ENCODE results near the gene SLC46A2. TPM values are rescaled to one million over a fixed set of nuclear protein-coding genes. Genes with fewer than 3 reads are reported as not detected.

SLC46A2 gene
- total RNA-seq, 2 donors from 2014 or later, result 0.80 TPM; not detected in 1

- Histone ChIP-seq H3K36me3 (no peaks in the 10 kb centered on the region), H3K27me3 (replicated peaks; ENCODE audit: insufficient read depth) (no peaks in the 10 kb centered on the region), H3K9me3 (no peaks in the 10 kb centered on the region), H3K27ac (no peak overlapping the region), H3K4me1 (replicated peaks) (no peaks in the 10 kb centered on the region), H3K4me3 (no peak overlapping the region)
- DNase-seq (ENCODE audit: low spot score), result no peak
- TF ChIP-seq POLR2AphosphoS5 (IDR thresholded peaks at IDR 0.05) (no peak), CTCF (IDR thresholded peaks at IDR 0.05) (no peak), POLR2A (IDR thresholded peaks at IDR 0.05) (no peak)
- 90% methylated on average over 10 of the region's 10 CpGs for WGBS
- intact Hi-C loops (cut with DNase I), result no loop called here
Measured at GRCh38 chr9:112854657-112855056, 36.0 kb downstream of the SLC46A2 start.

- WGBS, result 78% methylated on average over 13 of the region's 13 CpGs
- Histone ChIP-seq H3K36me3 (no peaks in the 10 kb centered on the region), H3K9me3 (no peaks in the 10 kb centered on the region), H3K4me1 (replicated peaks) (no peaks in the 10 kb centered on the region), H3K27ac (no peak overlapping the region), H3K27me3 (replicated peaks; ENCODE audit: insufficient read depth) (no peaks in the 10 kb centered on the region), H3K4me3 (no peak overlapping the region)
- intact Hi-C loops (cut with DNase I), result no loop called here
- DNase-seq (ENCODE audit: low spot score), result no peak
- TF ChIP-seq POLR2A (IDR thresholded peaks at IDR 0.05), result no peak
- no peak for TF ChIP-seq CTCF (IDR thresholded peaks at IDR 0.05)
- no peak for TF ChIP-seq POLR2AphosphoS5 (IDR thresholded peaks at IDR 0.05)
Measured at GRCh38 chr9:112853882-112854585, 36.6 kb downstream of the SLC46A2 start.

DNA sequence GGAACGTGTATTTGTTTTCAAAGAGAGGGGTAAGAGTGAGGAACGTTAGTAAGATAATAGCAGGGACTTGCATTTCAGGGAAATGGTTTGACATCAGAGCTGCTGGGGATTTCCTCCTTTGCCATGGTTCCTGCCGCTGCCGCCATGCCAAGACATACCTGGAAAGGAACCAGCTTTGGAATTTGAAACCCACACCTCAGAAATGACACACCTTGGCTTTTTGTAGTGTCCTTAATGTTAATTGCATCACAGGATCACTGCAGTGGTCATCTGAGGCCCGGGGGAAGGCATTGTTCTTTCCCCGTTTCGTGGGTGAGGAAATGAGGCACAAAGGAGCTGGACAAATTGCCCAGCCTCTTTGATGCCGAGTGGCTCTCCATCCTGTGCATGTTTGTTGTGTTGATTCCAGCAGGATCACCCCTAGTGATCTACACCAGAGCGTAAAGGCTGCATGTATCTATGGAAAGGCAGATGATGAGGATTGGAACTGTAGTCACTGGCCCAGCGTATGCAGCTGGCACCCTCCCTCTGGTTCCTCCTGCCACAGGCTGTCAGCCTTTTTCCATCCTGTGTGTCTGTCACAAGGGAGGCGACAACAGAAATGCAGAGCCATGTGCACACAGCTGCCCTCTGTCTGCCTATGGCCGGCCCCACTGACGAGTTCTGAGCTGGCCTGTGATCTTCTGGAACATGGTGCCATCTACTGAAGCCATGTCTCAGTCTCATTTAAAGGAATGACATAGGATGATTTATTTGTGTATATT lies 37.8 kb downstream of the SLC46A2 start:
- TF ChIP-seq POLR2AphosphoS5 (IDR thresholded peaks at IDR 0.05) (no peak), POLR2A (IDR thresholded peaks at IDR 0.05) (no peak), CTCF (IDR thresholded peaks at IDR 0.05) (no peak)
- Histone ChIP-seq H3K4me1 (replicated peaks) (no peaks in the 10 kb centered on the region), H3K27ac (no peak overlapping the region), H3K36me3 (no peaks in the 10 kb centered on the region), H3K4me3 (no peak overlapping the region), H3K27me3 (replicated peaks; ENCODE audit: insufficient read depth) (no peaks in the 10 kb centered on the region), H3K9me3 (no peaks in the 10 kb centered on the region)
- intact Hi-C loops (cut with DNase I), result no loop called here
- DNase-seq (ENCODE audit: low spot score), result no peak
- 54% methylated on average over 13 of the region's 13 CpGs for WGBS

- no peak overlapping the region for H3K27ac ChIP-seq
- H3K9me3 ChIP-seq, result no peaks in the 10 kb centered on the region
- TF ChIP-seq POLR2A (IDR thresholded peaks at IDR 0.05) (no peak), POLR2AphosphoS5 (IDR thresholded peaks at IDR 0.05) (no peak), CTCF (IDR thresholded peaks at IDR 0.05) (no peak)
- no peak overlapping the region for H3K4me3 ChIP-seq
- DNase-seq (ENCODE audit: low spot score), result no peak
- no peaks in the 10 kb centered on the region for H3K4me1 ChIP-seq (replicated peaks)
- H3K27me3 ChIP-seq (replicated peaks; ENCODE audit: insufficient read depth), result no peaks in the 10 kb centered on the region
- 93% methylated on average over 6 of the region's 6 CpGs for WGBS
- no peaks in the 10 kb centered on the region for H3K36me3 ChIP-seq
- intact Hi-C loops (cut with DNase I), result no loop called here
Measured at GRCh38 chr9:112850840-112851239, 39.8 kb downstream of the SLC46A2 start.
